ENCODE measurements around the gene DDRGK1. TPM values are rescaled to one million over a fixed set of nuclear protein-coding genes. Genes with fewer than 3 reads are reported as not detected.

Gene DDRGK1
- total RNA-seq, 1 donor = 26.8 TPM

DNA sequence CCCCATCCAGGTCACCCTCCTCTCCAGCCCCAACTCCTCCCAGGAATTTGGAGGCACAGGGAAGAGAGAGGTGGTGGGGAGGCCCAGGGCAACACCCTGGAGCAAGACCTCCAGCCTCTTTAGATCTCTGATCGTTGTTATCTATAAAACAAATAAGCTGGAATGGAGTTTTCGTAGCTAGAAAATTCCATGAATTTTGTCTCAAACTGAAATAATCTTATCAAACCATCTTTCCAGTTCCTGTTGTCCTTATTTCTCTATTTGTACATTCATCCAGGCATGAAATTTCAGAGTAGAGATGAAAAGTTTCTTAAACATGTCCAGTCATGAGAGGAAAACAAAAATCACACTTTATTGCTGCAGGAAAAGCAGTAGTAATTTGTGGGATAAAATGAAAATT lies 40.7 kb upstream of the DDRGK1 start:
- Histone ChIP-seq H3K27ac (ENCODE audit: low read depth, low read length) (no peak overlapping the region), H3K36me3 (ENCODE audit: insufficient read depth, low read length) (no peaks in the 10 kb centered on the region), H4K20me1 (ENCODE audit: insufficient read depth, low read length) (peaks cover 3% of the 10 kb centered on the region), H3K4me2 (ENCODE audit: insufficient read depth, low read length) (no peak overlapping the region), H3K4me3 (ENCODE audit: insufficient read depth, low read length) (no peak overlapping the region), H3K79me2 (ENCODE audit: insufficient read depth, low read length) (no peaks in the 10 kb centered on the region), H3K9me3 (ENCODE audit: low read depth, low read length) (no peaks in the 10 kb centered on the region), H3K4me1 (ENCODE audit: insufficient read depth, low read length) (no peaks in the 10 kb centered on the region), H3K27me3 (ENCODE audit: insufficient read depth, low read length) (peaks cover 41% of the 10 kb centered on the region), H2AFZ (ENCODE audit: low read length) (no peak overlapping the region)
- DNase-seq (ENCODE audit: insufficient read length, low spot score, missing footprints) = no peak
- TF ChIP-seq, protein P1, sequence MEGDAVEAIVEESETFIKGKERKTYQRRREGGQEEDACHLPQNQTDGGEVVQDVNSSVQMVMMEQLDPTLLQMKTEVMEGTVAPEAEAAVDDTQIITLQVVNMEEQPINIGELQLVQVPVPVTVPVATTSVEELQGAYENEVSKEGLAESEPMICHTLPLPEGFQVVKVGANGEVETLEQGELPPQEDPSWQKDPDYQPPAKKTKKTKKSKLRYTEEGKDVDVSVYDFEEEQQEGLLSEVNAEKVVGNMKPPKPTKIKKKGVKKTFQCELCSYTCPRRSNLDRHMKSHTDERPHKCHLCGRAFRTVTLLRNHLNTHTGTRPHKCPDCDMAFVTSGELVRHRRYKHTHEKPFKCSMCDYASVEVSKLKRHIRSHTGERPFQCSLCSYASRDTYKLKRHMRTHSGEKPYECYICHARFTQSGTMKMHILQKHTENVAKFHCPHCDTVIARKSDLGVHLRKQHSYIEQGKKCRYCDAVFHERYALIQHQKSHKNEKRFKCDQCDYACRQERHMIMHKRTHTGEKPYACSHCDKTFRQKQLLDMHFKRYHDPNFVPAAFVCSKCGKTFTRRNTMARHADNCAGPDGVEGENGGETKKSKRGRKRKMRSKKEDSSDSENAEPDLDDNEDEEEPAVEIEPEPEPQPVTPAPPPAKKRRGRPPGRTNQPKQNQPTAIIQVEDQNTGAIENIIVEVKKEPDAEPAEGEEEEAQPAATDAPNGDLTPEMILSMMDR (IDR thresholded peaks at IDR 0.05; ENCODE audit: extremely low read depth, low read depth, low read length) = no peak

DNA sequence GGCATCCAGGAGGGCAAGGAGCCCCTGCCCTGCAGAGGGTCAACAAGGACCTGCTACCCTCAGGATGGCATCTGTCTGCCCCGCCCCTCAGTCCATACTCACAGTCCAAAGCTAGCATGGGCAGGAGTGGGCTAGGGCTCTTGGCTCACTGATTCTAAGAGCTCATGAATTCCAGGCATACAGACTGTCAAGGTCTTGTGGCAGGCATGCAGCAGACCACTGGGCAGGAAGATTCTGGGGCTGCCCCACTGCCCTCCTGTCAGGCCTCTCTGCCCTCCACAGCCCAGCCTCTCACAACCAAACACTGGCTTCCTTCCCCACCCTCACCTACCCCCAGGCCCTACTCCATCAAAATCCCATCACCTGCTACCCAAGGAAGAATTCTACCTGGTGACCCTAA lies 40.1 kb upstream of the DDRGK1 start:
- Histone ChIP-seq H3K27ac (ENCODE audit: low read depth, low read length) (no peak overlapping the region), H3K4me1 (ENCODE audit: insufficient read depth, low read length) (peaks cover under 1% of the 10 kb centered on the region), H3K4me2 (ENCODE audit: insufficient read depth, low read length) (no peak overlapping the region), H4K20me1 (ENCODE audit: insufficient read depth, low read length) (peaks cover 3% of the 10 kb centered on the region), H3K9me3 (ENCODE audit: low read depth, low read length) (no peaks in the 10 kb centered on the region), H2AFZ (ENCODE audit: low read length) (no peak overlapping the region), H3K36me3 (ENCODE audit: insufficient read depth, low read length) (no peaks in the 10 kb centered on the region), H3K4me3 (ENCODE audit: insufficient read depth, low read length) (no peak overlapping the region), H3K27me3 (ENCODE audit: insufficient read depth, low read length) (peaks cover 46% of the 10 kb centered on the region), H3K79me2 (ENCODE audit: insufficient read depth, low read length) (no peaks in the 10 kb centered on the region)
- DNase-seq (ENCODE audit: insufficient read length, low spot score, missing footprints) = peak; percentile 46
- TF ChIP-seq, protein P1 (IDR thresholded peaks at IDR 0.05; ENCODE audit: extremely low read depth, low read depth, low read length) = no peak

DNA sequence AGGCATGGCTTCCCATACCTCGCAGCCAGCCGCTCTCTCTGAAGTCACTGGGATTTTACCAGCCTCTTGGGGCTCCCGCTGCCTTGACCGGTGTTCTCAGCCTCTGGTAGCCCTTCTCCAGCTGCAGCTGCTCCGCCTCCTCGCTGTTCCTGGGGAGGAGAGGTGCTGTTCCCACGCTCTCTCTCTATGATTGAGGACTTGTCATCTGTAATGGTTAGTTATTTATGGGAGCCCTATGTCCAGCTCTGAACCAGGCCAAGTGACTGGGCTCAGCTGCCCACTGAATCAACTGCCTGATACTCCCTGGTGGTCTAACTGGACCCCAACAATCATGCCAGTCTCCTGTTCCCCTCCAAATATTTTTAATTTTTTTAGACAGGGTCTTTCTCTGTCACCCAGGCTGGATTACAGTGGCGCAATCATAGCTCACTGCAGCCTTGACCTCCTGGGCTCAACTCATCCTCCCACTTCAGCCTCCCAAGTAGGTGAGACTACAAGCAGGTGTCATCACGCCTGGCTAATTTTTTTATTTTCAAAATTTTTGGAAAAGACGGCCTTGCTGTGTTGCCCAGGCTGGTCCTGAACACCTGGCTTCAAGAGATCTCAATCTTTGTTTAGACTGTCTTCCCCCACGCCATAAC lies 39.4 kb upstream of the DDRGK1 start:
- H2AFZ ChIP-seq (ENCODE audit: low read length) = no peak overlapping the region
- H3K36me3 ChIP-seq (ENCODE audit: insufficient read depth, low read length) = no peaks in the 10 kb centered on the region
- no peak overlapping the region for H3K4me3 ChIP-seq (ENCODE audit: insufficient read depth, low read length)
- no peak overlapping the region for H3K4me2 ChIP-seq (ENCODE audit: insufficient read depth, low read length)
- H3K27me3 ChIP-seq (ENCODE audit: insufficient read depth, low read length) = peaks cover 48% of the 10 kb centered on the region
- H4K20me1 ChIP-seq (ENCODE audit: insufficient read depth, low read length) = peaks cover 3% of the 10 kb centered on the region
- no peaks in the 10 kb centered on the region for H3K9me3 ChIP-seq (ENCODE audit: low read depth, low read length)
- DNase-seq (ENCODE audit: insufficient read length, low spot score, missing footprints) = peak; percentile 55
- no peak overlapping the region for H3K27ac ChIP-seq (ENCODE audit: low read depth, low read length)
- no peaks in the 10 kb centered on the region for H3K79me2 ChIP-seq (ENCODE audit: insufficient read depth, low read length)
- TF ChIP-seq, protein P1 (IDR thresholded peaks at IDR 0.05; ENCODE audit: extremely low read depth, low read depth, low read length) = no peak
- peaks cover 5% of the 10 kb centered on the region for H3K4me1 ChIP-seq (ENCODE audit: insufficient read depth, low read length)

DNA sequence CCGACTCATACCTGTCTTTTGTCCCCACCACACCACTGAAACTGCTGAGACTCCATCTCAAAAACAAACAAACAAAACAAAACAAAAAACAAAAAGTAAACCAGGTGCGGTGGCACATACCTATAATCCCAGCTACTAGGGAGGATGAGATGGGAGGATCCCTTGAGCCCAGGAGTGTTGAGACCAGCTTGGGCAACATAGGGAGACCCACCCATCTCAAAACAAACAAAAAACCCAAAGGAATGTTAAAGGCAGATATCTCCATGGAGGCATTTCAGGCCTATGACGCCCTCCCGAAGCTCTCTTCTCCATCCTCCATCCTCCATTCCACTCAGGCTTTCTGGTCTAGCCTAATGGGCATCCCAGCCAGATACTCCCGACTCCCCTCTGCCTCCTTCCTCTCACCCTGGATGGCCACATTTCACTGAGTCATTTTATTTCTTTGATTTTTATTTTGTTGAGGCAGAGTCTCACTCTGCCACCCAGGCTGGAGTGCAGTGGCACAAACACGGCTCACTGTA lies 37.8 kb upstream of the DDRGK1 start:
- H2AFZ ChIP-seq (ENCODE audit: low read length) = no peak overlapping the region
- no peak overlapping the region for H3K4me3 ChIP-seq (ENCODE audit: insufficient read depth, low read length)
- peaks cover 5% of the 10 kb centered on the region for H3K4me1 ChIP-seq (ENCODE audit: insufficient read depth, low read length)
- H3K36me3 ChIP-seq (ENCODE audit: insufficient read depth, low read length) = no peaks in the 10 kb centered on the region
- H3K27ac ChIP-seq (ENCODE audit: low read depth, low read length) = no peak overlapping the region
- TF ChIP-seq, protein P1 (IDR thresholded peaks at IDR 0.05; ENCODE audit: extremely low read depth, low read depth, low read length) = no peak
- no peaks in the 10 kb centered on the region for H3K9me3 ChIP-seq (ENCODE audit: low read depth, low read length)
- peaks cover 54% of the 10 kb centered on the region for H3K27me3 ChIP-seq (ENCODE audit: insufficient read depth, low read length)
- no peaks in the 10 kb centered on the region for H4K20me1 ChIP-seq (ENCODE audit: insufficient read depth, low read length)
- no peaks in the 10 kb centered on the region for H3K79me2 ChIP-seq (ENCODE audit: insufficient read depth, low read length)
- DNase-seq (ENCODE audit: insufficient read length, low spot score, missing footprints) = peak; percentile 90
- H3K4me2 ChIP-seq (ENCODE audit: insufficient read depth, low read length) = no peak overlapping the region
